Stimulated activated CD8-positive, alpha-beta memory T cell treated with anti-CD3 and anti-CD28 coated beads, Interleukin-12 subunit alpha, Interleukin-12 subunit beta, amount 100 ng/mL, for 24 hours (primary cell): ENCODE results near the gene CPB2.

ENCODE experiments used
- DNase-seq: peaks from one replicate; pipeline ENCODE4 v3.0.0-alpha.2; 2020; ENCODE audit errors: extremely low read depth

The CPB2 gene, protein sequence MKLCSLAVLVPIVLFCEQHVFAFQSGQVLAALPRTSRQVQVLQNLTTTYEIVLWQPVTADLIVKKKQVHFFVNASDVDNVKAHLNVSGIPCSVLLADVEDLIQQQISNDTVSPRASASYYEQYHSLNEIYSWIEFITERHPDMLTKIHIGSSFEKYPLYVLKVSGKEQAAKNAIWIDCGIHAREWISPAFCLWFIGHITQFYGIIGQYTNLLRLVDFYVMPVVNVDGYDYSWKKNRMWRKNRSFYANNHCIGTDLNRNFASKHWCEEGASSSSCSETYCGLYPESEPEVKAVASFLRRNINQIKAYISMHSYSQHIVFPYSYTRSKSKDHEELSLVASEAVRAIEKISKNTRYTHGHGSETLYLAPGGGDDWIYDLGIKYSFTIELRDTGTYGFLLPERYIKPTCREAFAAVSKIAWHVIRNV

DNA sequence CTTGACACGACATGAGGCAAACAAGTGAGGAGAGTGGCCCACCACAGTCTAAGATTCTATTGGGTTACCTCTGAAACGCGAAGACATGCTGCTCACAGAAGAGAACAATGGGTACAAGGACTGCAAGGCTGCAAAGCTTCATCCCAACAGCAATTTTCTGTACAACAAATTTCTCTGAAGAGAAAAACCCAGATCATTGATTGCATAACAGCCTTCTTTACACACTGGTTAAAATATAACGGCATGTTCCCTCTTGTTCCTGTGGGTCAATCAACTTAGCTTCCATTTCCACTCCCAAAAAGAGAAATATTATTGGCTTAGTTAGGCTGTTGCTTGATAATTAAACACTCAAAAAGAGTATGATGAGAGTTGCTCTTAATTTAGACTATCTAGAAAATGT is at the start of gene CPB2:
CPB2 (minus strand) TSS at position 166 of the 400 bp plus-strand sequence; CDS start at position 142, 24 bp downstream.
- no peak for DNase-seq

DNA sequence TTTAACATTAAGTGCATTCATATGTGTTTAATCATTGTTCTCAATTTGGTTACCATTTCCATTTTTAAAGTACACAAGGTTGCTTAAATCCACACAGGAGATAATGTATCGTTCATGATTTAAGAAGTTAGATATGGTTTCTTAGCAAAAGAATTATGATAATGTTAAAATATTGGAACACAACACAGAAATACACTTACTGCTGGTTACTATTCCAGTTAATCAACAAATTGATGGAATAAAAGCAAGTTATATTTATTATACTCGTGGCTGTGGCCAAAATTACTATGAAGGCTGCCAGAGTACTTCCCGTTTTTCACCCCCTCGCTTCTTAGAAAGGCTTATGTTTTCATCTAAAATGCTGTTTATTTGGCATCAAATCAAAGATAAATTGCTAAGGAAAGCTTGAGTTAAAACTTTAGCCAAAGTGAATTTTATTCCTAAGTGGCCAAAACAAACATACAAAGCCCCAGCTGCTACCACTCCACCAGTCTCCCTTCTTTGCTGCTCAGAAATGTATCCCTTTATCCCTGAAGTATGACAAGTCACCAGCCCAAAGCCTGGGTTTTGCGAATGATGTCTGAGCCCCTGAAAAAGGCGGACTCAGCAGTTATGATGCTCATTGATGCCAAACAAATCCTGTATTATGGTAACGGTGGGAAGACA is 49.4 kb upstream of the CPB2 start:
- no peak for DNase-seq

DNA sequence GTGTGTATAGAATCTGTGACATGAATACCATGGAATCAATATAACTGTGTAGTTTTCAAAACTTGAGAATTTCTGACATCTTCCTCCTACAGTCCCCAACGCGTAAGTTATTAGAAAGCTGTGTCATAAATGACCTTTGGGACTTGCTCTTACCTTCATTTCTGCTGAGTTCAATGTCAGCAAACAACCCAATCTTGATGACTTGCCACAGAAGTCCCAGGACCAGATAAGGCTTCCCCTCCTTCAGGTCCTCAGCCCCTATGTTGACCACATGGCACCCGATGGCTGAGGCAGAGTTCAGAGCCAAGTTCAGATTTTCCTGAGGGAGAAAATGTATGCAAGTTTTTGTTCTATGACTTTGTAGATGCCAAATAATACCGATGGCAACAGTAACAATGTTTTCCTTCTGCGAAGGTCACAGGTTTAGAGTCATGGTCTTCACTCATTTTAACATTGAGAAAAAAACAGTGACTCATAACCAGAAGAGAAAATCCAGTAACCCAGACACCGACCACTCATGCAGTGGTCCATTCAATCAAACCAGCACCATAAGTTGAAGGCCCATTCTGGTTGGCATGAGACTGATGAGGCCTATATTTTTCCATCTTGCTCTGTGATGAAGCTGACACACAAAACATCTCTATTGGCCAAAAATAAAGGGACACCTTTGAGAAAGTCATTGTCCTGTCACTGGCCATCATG is 47.9 kb upstream of the CPB2 start:
- DNase-seq, result no peak

DNA sequence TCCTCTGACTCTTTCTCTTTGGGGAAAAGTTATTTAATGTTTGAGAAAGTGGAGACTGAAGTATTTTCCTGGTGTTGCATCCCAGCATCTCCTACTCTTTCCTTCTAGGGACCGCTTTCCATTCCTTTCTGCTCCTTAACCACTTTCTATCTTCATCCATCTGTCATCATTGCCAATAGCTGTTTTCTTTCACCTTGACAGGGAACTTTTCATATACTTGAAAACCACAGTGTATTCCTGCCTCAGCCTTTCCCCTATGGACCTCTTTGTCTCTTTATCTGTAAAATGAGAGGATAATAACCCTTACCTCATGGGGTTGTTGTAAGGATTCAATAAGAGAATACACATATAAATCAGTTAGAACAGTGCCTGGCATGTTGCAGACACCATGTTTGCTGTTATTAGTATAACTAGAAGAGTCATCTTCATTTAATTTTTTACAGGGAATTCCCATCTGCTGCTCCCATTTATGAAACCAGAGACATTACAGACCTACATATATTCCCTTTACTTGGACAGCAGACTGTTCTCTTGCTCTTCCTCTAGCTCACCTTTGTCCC is 45.4 kb upstream of the CPB2 start:
- DNase-seq, result no peak

- no peak for DNase-seq
These were observed 44.7 kb upstream of the CPB2 start for GRCh38 chr13:46149272-46150133.

- DNase-seq, result no peak
These were observed 42.1 kb upstream of the CPB2 start for GRCh38 chr13:46146898-46147297.

GRCh38 chr13:46145950-46146349 is 41.1 kb upstream of the CPB2 start:
- DNase-seq, result no peak

DNA sequence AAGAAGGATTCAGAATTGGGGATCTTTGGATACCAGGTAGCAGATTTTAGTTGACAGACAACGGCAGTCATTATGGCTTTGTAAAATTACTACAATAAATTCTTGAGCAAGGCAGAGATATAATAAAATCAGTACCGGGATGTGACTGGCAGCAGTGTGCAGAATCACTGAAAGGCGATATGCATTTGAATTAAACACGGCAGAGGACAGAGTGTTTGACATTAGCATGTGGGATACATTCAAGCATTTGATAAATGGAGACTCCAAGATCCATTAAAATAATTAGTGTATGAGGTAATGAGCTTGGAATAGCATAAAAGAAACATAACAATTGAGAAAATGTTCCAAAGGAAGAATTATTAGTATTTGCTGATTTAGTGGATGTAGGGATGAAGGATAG is 40.3 kb upstream of the CPB2 start:
- DNase-seq, result no peak

- DNase-seq, result no peak
These were observed 38.4 kb upstream of the CPB2 start for GRCh38 chr13:46143184-46143701.

DNA sequence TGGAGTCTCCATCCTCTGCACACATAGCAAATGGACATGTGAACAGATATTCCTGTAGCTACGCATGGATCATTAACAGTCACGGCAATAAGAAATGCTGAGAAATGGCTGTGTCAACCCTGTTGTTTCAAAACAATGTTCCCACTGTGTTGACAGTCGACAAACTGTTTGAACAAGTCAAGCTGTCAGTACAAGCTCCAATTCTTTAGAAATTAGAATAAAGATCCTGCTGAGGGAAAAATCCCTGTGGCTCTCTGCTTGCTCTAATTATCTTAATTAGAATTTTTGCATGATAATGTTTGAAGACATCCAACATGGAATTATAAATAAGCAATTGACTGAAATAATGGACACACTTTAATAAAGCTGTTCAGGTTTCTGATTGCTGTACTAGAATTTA is 37.9 kb upstream of the CPB2 start:
- no peak for DNase-seq

DNA sequence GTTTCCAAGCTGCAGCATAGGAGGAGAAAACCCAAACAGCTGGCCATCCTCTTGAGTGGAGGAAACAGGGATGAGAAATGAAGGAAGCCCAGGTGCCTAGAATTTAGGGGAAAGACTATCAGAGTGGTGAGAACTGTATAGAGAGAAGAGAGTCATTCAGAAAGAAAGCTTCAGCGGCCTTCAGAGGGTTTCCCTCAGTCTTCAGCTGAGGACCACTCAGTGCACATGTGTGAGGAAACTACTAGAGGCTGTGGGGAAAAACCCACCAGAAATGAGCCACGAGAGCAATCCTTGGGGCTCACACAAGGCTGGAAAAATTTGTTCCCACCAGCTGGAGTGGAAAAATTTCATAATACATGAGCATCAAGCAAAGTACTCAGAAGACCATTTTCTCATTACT is 35.2 kb upstream of the CPB2 start:
- no peak for DNase-seq

GRCh38 chr13:46137627-46138317 is 32.9 kb upstream of the CPB2 start:
- no peak for DNase-seq

DNA sequence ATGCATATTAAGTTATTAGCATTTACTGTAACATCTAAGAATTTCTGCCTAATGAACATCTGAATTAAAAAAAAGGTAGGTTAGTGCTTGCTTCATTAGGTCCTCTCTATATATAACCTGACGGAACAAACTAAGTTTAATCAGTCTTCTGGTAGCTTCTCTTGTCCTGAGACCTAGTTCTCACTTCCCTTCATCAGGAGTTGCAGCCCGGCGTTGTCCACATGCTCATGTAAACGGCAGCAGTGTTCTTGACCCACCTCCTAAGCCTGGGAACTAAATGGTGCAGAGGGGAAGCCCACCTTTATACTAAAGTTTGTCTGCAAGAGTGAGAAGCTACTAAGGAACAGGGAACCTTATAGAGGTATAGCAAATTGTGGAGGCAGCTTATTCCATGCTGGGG is 31.9 kb upstream of the CPB2 start:
- no peak for DNase-seq

DNA sequence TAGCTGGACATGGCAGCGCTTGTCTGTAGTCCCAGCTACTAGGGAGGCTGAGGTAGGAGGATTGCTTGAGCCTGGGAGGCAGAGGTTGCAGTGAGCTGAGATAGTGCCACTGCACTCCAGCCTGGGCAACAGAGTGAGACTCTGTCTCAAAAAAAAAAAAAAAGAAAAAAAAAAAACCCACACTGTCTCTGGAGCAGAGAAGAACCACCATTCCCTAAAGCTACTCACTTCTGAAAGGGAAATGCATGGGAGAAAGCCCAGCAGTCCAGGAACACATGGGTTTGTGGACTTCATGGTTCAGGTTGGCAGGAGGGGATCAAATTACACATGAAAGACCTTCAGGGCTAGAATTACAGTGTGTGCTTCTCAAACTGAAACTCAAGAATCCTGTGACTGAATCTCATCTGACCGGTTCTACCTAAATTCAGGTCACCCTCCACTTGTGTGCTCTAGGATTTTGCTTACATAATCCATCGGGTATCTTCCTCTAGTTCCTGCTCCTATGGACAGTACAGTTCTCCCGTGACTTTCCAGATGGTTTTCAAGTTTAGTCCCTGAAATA is 30.2 kb upstream of the CPB2 start:
- no peak for DNase-seq

GRCh38 chr13:46134494-46134893 is 29.7 kb upstream of the CPB2 start:
- DNase-seq, result no peak

GRCh38 chr13:46132109-46132508 is 27.3 kb upstream of the CPB2 start:
- DNase-seq, result no peak

- DNase-seq, result no peak
These were observed 26.9 kb upstream of the CPB2 start for GRCh38 chr13:46131705-46132104.

- DNase-seq, result no peak
These were observed 25.3 kb upstream of the CPB2 start for GRCh38 chr13:46129955-46130618.

- no peak for DNase-seq
These were observed 24.3 kb upstream of the CPB2 start for GRCh38 chr13:46129124-46129523.
